Spleen (tissue), 11 donors: Measurements from ENCODE around the gene RBP2. TPM values are rescaled to one million over a fixed set of nuclear protein-coding genes. Genes with fewer than 3 reads are reported as not detected.

ENCODE experiments used
- DNase-seq: peaks from one replicate; pipeline ENCODE4 v3.0.0-alpha.2; 2020
- H3K27ac ChIP-seq, 8 donors: fragments of 200-600 bp; sonication (generic) in 7 of 8; 1 replicate in 4 of 8; 2 replicates in 4 of 8; pipeline versions ENCODE4 v1.5.0 to v1.8.0; 2016 to 2021; ENCODE audit warnings: inconsistent platforms in 4 of 8, mild to moderate bottlenecking in 4 of 8, moderate library complexity in 1 of 8
- H3K27me3 ChIP-seq, 7 donors: fragments of 200-600 bp; sonication (generic) in 6 of 7; replicated peaks in 1 of 7; 1 replicate in 4 of 7; 2 replicates in 3 of 7; pipeline versions ENCODE4 v1.5.0 to v1.8.0; 2016 to 2021; ENCODE audit warnings: inconsistent platforms in 3 of 7, mild to moderate bottlenecking in 1 of 7
- H3K36me3 ChIP-seq, 6 donors: fragments of 200-600 bp; sonication (generic) in 5 of 6; 1 replicate in 4 of 6; 2 replicates in 2 of 6; pipeline versions ENCODE4 v1.5.0 to v1.8.0; 2016 to 2021; ENCODE audit warnings: inconsistent platforms in 2 of 6
- H3K4me1 ChIP-seq, 6 donors: fragments of 200-600 bp; sonication (generic) in 5 of 6; 1 replicate in 3 of 6; 2 replicates in 3 of 6; pipeline versions ENCODE4 v1.5.0 to v1.8.0; 2016 to 2021; ENCODE audit warnings: inconsistent platforms in 3 of 6
- H3K4me3 ChIP-seq, 8 donors: fragments of 200-600 bp; sonication (generic) in 7 of 8; 1 replicate in 4 of 8; 2 replicates in 4 of 8; pipeline versions ENCODE4 v1.5.0 to v1.8.0; 2016 to 2021; ENCODE audit warnings: inconsistent platforms in 4 of 8, mild to moderate bottlenecking in 4 of 8, moderate library complexity in 2 of 8
- H3K9me3 ChIP-seq, 8 donors: fragments of 200-600 bp; sonication (generic) in 7 of 8; 1 replicate in 4 of 8; 2 replicates in 4 of 8; pipeline versions ENCODE4 v1.5.0 to v1.8.0; 2016 to 2021; ENCODE audit warnings: inconsistent platforms in 4 of 8
- CTCF ChIP-seq, 11 experiments: fragments of 200-600 bp in 7 of 11; fragments of 450-650 bp in 4 of 11; sonication (generic) in 4 of 11; IDR thresholded peaks in 8 of 11; conservative IDR thresholded peaks in 3 of 11; 1 replicate in 7 of 11; 2 replicates in 4 of 11; pipeline versions ENCODE4 v1.4.0 to v1.8.0; 2016 to 2021; ENCODE audit warnings: antibody characterized with exemption in 11 of 11, inconsistent platforms in 4 of 11, mild to moderate bottlenecking in 1 of 11
- POLR2A ChIP-seq, 3 donors: fragments of 450-650 bp; IDR thresholded peaks; one replicate each; pipeline ENCODE4 v1.5.1; 2017; ENCODE audit warnings: antibody characterized with exemption in 3 of 3, mild to moderate bottlenecking in 1 of 3
- POLR2AphosphoS5 ChIP-seq, 3 donors: sonication (generic); formaldehyde crosslinking; IDR thresholded peaks; one replicate each; pipeline ENCODE4 v1.5.1; 2017; ENCODE audit warnings: antibody characterized with exemption in 3 of 3
- WGBS, 5 donors: extraction: QIAGEN DNeasy Blood & Tissue Kit in 3 of 5; methylation state at CpG; one replicate each; pipeline versions ENCODE4 v1.1.5 to v1.1.7; 2013 to 2018; 5-methylcytosine and 5-hydroxymethylcytosine counted together
- intact Hi-C: fragments of 100-400 bp; cut with DNase I; formaldehyde crosslinking; loops from one replicate; pipeline ENCODE4 v1.15.0; 2023; ENCODE audit warnings: low total_unique reads
- polyA plus RNA-seq, 3 donors: library from polyadenylated mRNA; stranded (reverse); fragments of 200-250 nt; gene quantifications; one replicate each; pipeline ENCODE4 v1.2.1, GENCODE V29; 2013
- total RNA-seq, 7 donors: library from RNA; depleted of rRNA in 3 of 7; stranded (reverse); fragments of >200 nt in 3 of 7; fragmentation: NEBNext Ultra II Directional in 4 of 7; extraction: Animal tissue kit (Norgen Biotek cat#: 25700) in 4 of 7; gene quantifications; one replicate each; pipeline versions ENCODE4 v1.1.0 to v1.2.1, GENCODE V29; 2016 to 2021
- donor health status: healthy with polysubstance abuse.
- donor health status: DM: no; HTN: no; CAD: no; lungs with moderate emphysema.
- donor health status: DM: no; HTN: no; CAD: no.
- donor health status: Bipolar disorder and iron deficiency.
- donor health status: healthy.
- donor health status: DM: no; HTN: no; CAD: no.
- donor health status: DM: yes; HTN: yes; CAD: no.

The RBP2 gene
- total and polyA plus RNA-seq, 10 donors: 1.2 TPM; not detected in 9

- TF ChIP-seq CTCF (IDR thresholded peaks at IDR 0.05 in 8 of 11, conservative IDR thresholded peaks at IDR 0.05 in 3 of 11): no peak
- no peak for TF ChIP-seq POLR2AphosphoS5 (IDR thresholded peaks at IDR 0.05)
- TF ChIP-seq POLR2A (IDR thresholded peaks at IDR 0.05): no peak
- no peak overlapping the region for H3K27ac ChIP-seq
- no peaks in the 10 kb centered on the region for H3K4me1 ChIP-seq
- H3K9me3 ChIP-seq: no peaks in the 10 kb centered on the region
- no peaks in the 10 kb centered on the region for H3K36me3 ChIP-seq
- no peak overlapping the region for H3K4me3 ChIP-seq
- H3K27me3 ChIP-seq: no peaks in the 10 kb centered on the region
- intact Hi-C loops: no loop called here
- no peak for DNase-seq
Measured at GRCh38 chr3:139447486-139447885, 28.8 kb downstream of the RBP2 start.

GRCh38 chr3:139444446-139444845, 31.9 kb downstream of the RBP2 start:
- intact Hi-C loops: no loop called here
- WGBS, 5 donors: 84 to 95% (median 93%) methylated on average over 4 of the region's 4 CpGs

GRCh38 chr3:139443186-139443585, 33.1 kb downstream of the RBP2 start:
- 89 to 94% (median 92%) methylated on average over 7 of the region's 7 CpGs for WGBS, 5 donors
- Histone ChIP-seq H3K36me3 (no peaks in the 10 kb centered on the region), H3K27ac (no peak overlapping the region), H3K4me3 (no peak overlapping the region), H3K4me1 (no peaks in the 10 kb centered on the region), H3K9me3 (no peaks in the 10 kb centered on the region), H3K27me3 (no peaks in the 10 kb centered on the region)
- TF ChIP-seq POLR2AphosphoS5 (IDR thresholded peaks at IDR 0.05) (no peak), POLR2A (IDR thresholded peaks at IDR 0.05) (no peak), CTCF (IDR thresholded peaks at IDR 0.05 in 8 of 11, conservative IDR thresholded peaks at IDR 0.05 in 3 of 11) (no peak)
- DNase-seq: no peak
- intact Hi-C loops: no loop called here

More at GRCh38 chr3:139444446-139444845, 31.9 kb downstream of the RBP2 start:
- Histone ChIP-seq H3K27me3 (no peaks in the 10 kb centered on the region), H3K27ac (no peak overlapping the region), H3K4me1 (no peaks in the 10 kb centered on the region), H3K4me3 (no peak overlapping the region), H3K9me3 (no peaks in the 10 kb centered on the region), H3K36me3 (no peaks in the 10 kb centered on the region)
- no peak for DNase-seq
- TF ChIP-seq POLR2AphosphoS5 (IDR thresholded peaks at IDR 0.05) (no peak), CTCF (IDR thresholded peaks at IDR 0.05 in 8 of 11, conservative IDR thresholded peaks at IDR 0.05 in 3 of 11) (no peak), POLR2A (IDR thresholded peaks at IDR 0.05) (no peak)

GRCh38 chr3:139441656-139442055, 34.7 kb downstream of the RBP2 start:
- no peaks in the 10 kb centered on the region for H3K4me1 ChIP-seq
- no peaks in the 10 kb centered on the region for H3K9me3 ChIP-seq
- H3K27ac ChIP-seq: no peak overlapping the region
- no peak for DNase-seq
- TF ChIP-seq POLR2A (IDR thresholded peaks at IDR 0.05): no peak
- no peak for TF ChIP-seq POLR2AphosphoS5 (IDR thresholded peaks at IDR 0.05)
- no peak for TF ChIP-seq CTCF (IDR thresholded peaks at IDR 0.05 in 8 of 11, conservative IDR thresholded peaks at IDR 0.05 in 3 of 11)
- intact Hi-C loops: no loop called here
- 89 to 100% (median 94%) methylated on average over 1 of the region's 1 CpG for WGBS, 5 donors
- H3K4me3 ChIP-seq: no peak overlapping the region
- H3K27me3 ChIP-seq: no peaks in the 10 kb centered on the region
- no peaks in the 10 kb centered on the region for H3K36me3 ChIP-seq
